Activated naive CD4-positive, alpha-beta T cell treated with anti-CD3 and anti-CD28 coated beads, Interleukin-2, amount 50 U/mL, for 24 hours (primary cell): ENCODE measurements around the gene MEGF11.

ENCODE experiments used
- H3K27ac Mint-ChIP-seq: one replicate; pipeline ENCODE4 v1.8.0; 2021; ENCODE audit warnings: mild to moderate bottlenecking, mixed read lengths
- H3K27me3 Mint-ChIP-seq: one replicate; pipeline ENCODE4 v1.8.0; 2021; ENCODE audit warnings: mixed read lengths
- H3K36me3 Mint-ChIP-seq: one replicate; pipeline ENCODE4 v1.8.0; 2021; ENCODE audit warnings: mixed read lengths
- H3K4me1 Mint-ChIP-seq: one replicate; pipeline ENCODE4 v1.8.0; 2021; ENCODE audit warnings: mixed read lengths
- H3K4me3 Mint-ChIP-seq: one replicate; pipeline ENCODE4 v1.8.0; 2021; ENCODE audit warnings: mild to moderate bottlenecking, mixed read lengths
- H3K9me3 Mint-ChIP-seq: one replicate; pipeline ENCODE4 v1.8.0; 2021; ENCODE audit warnings: mixed read lengths

MEGF11 gene

GRCh38 chr15:66162286-66162685 is 91.3 kb downstream of the MEGF11 start:
- Mint-ChIP-seq H3K4me3 (no peak overlapping the region), H3K36me3 (no peaks in the 10 kb centered on the region), H3K9me3 (no peaks in the 10 kb centered on the region), H3K27me3 (no peaks in the 10 kb centered on the region), H3K4me1 (no peaks in the 10 kb centered on the region), H3K27ac (no peak overlapping the region)

- H3K9me3 Mint-ChIP-seq, result no peaks in the 10 kb centered on the region
- no peaks in the 10 kb centered on the region for H3K27me3 Mint-ChIP-seq
- H3K36me3 Mint-ChIP-seq, result no peaks in the 10 kb centered on the region
- H3K4me3 Mint-ChIP-seq, result no peak overlapping the region
- no peak overlapping the region for H3K27ac Mint-ChIP-seq
- no peaks in the 10 kb centered on the region for H3K4me1 Mint-ChIP-seq
Observed at GRCh38 chr15:66161575-66162118, 91.9 kb downstream of the MEGF11 start.

- Mint-ChIP-seq H3K4me1 (no peaks in the 10 kb centered on the region), H3K4me3 (no peak overlapping the region), H3K27me3 (no peaks in the 10 kb centered on the region), H3K36me3 (no peaks in the 10 kb centered on the region), H3K9me3 (no peaks in the 10 kb centered on the region), H3K27ac (no peak overlapping the region)
Observed at GRCh38 chr15:66161108-66161507, 92.4 kb downstream of the MEGF11 start.

GRCh38 chr15:66157507-66157906 is 96.0 kb downstream of the MEGF11 start:
- Mint-ChIP-seq H3K27ac (no peak overlapping the region), H3K4me3 (no peak overlapping the region), H3K27me3 (peaks cover 2% of the 10 kb centered on the region), H3K36me3 (no peaks in the 10 kb centered on the region), H3K9me3 (no peaks in the 10 kb centered on the region), H3K4me1 (no peaks in the 10 kb centered on the region)

- H3K36me3 Mint-ChIP-seq, result no peaks in the 10 kb centered on the region
- H3K9me3 Mint-ChIP-seq, result no peaks in the 10 kb centered on the region
- no peaks in the 10 kb centered on the region for H3K4me1 Mint-ChIP-seq
- H3K27ac Mint-ChIP-seq, result no peak overlapping the region
- H3K4me3 Mint-ChIP-seq, result no peak overlapping the region
- H3K27me3 Mint-ChIP-seq, result peaks cover 2% of the 10 kb centered on the region
Observed at GRCh38 chr15:66156310-66156975, 97.1 kb downstream of the MEGF11 start.

- Mint-ChIP-seq H3K27ac (no peak overlapping the region), H3K36me3 (no peaks in the 10 kb centered on the region), H3K9me3 (no peaks in the 10 kb centered on the region), H3K27me3 (peaks cover 2% of the 10 kb centered on the region), H3K4me3 (no peak overlapping the region), H3K4me1 (no peaks in the 10 kb centered on the region)
Observed at GRCh38 chr15:66155065-66155464, 98.5 kb downstream of the MEGF11 start.

GRCh38 chr15:66154581-66154980 is 99.0 kb downstream of the MEGF11 start:
- H3K4me3 Mint-ChIP-seq, result no peak overlapping the region
- H3K9me3 Mint-ChIP-seq, result no peaks in the 10 kb centered on the region
- H3K36me3 Mint-ChIP-seq, result no peaks in the 10 kb centered on the region
- no peak overlapping the region for H3K27ac Mint-ChIP-seq
- no peaks in the 10 kb centered on the region for H3K4me1 Mint-ChIP-seq
- peaks cover 2% of the 10 kb centered on the region for H3K27me3 Mint-ChIP-seq

- no peaks in the 10 kb centered on the region for H3K9me3 Mint-ChIP-seq
- no peak overlapping the region for H3K4me3 Mint-ChIP-seq
- H3K4me1 Mint-ChIP-seq, result no peaks in the 10 kb centered on the region
- peaks cover 2% of the 10 kb centered on the region for H3K27me3 Mint-ChIP-seq
- no peak overlapping the region for H3K27ac Mint-ChIP-seq
- no peaks in the 10 kb centered on the region for H3K36me3 Mint-ChIP-seq
Observed at GRCh38 chr15:66153549-66154415, 99.8 kb downstream of the MEGF11 start.

GRCh38 chr15:66152650-66153049 is 100.9 kb downstream of the MEGF11 start:
- H3K9me3 Mint-ChIP-seq, result no peaks in the 10 kb centered on the region
- H3K27me3 Mint-ChIP-seq, result peaks cover 2% of the 10 kb centered on the region
- H3K27ac Mint-ChIP-seq, result no peak overlapping the region
- no peak overlapping the region for H3K4me3 Mint-ChIP-seq
- H3K36me3 Mint-ChIP-seq, result no peaks in the 10 kb centered on the region
- no peaks in the 10 kb centered on the region for H3K4me1 Mint-ChIP-seq

GRCh38 chr15:66151809-66152208 is 101.7 kb downstream of the MEGF11 start:
- Mint-ChIP-seq H3K9me3 (no peaks in the 10 kb centered on the region), H3K27ac (no peak overlapping the region), H3K4me3 (no peak overlapping the region), H3K36me3 (no peaks in the 10 kb centered on the region), H3K27me3 (peaks cover 2% of the 10 kb centered on the region), H3K4me1 (no peaks in the 10 kb centered on the region)

GRCh38 chr15:66149871-66150270 is 103.7 kb downstream of the MEGF11 start:
- H3K36me3 Mint-ChIP-seq, result no peaks in the 10 kb centered on the region
- no peak overlapping the region for H3K27ac Mint-ChIP-seq
- peaks cover 2% of the 10 kb centered on the region for H3K27me3 Mint-ChIP-seq
- H3K4me3 Mint-ChIP-seq, result no peak overlapping the region
- no peaks in the 10 kb centered on the region for H3K4me1 Mint-ChIP-seq
- H3K9me3 Mint-ChIP-seq, result no peaks in the 10 kb centered on the region

- Mint-ChIP-seq H3K9me3 (no peaks in the 10 kb centered on the region), H3K4me3 (no peak overlapping the region), H3K36me3 (no peaks in the 10 kb centered on the region), H3K4me1 (no peaks in the 10 kb centered on the region), H3K27me3 (peaks cover 2% of the 10 kb centered on the region), H3K27ac (no peak overlapping the region)
Observed at GRCh38 chr15:66148187-66148586, 105.4 kb downstream of the MEGF11 start.

GRCh38 chr15:66147440-66147839 is 106.1 kb downstream of the MEGF11 start:
- Mint-ChIP-seq H3K4me3 (no peak overlapping the region), H3K4me1 (no peaks in the 10 kb centered on the region), H3K36me3 (no peaks in the 10 kb centered on the region), H3K27me3 (no peaks in the 10 kb centered on the region), H3K27ac (no peak overlapping the region), H3K9me3 (no peaks in the 10 kb centered on the region)

- no peaks in the 10 kb centered on the region for H3K9me3 Mint-ChIP-seq
- H3K4me1 Mint-ChIP-seq, result no peaks in the 10 kb centered on the region
- no peak overlapping the region for H3K27ac Mint-ChIP-seq
- H3K36me3 Mint-ChIP-seq, result no peaks in the 10 kb centered on the region
- no peak overlapping the region for H3K4me3 Mint-ChIP-seq
- no peaks in the 10 kb centered on the region for H3K27me3 Mint-ChIP-seq
Observed at GRCh38 chr15:66145726-66146182, 107.8 kb downstream of the MEGF11 start.

GRCh38 chr15:66144978-66145725 is 108.4 kb downstream of the MEGF11 start:
- Mint-ChIP-seq H3K4me1 (no peaks in the 10 kb centered on the region), H3K9me3 (no peaks in the 10 kb centered on the region), H3K27ac (no peak overlapping the region), H3K27me3 (no peaks in the 10 kb centered on the region), H3K4me3 (no peak overlapping the region), H3K36me3 (no peaks in the 10 kb centered on the region)
